Measurements from ENCODE around the gene SEPTIN14.

GRCh38 chr7:55818686-55819085 lies 43.9 kb downstream of the SEPTIN14 start:
- no peak for TF ChIP-seq CTCF (conservative IDR thresholded peaks at IDR 0.05 in 1 of 2, IDR thresholded peaks at IDR 0.05 in 1 of 2; ENCODE audit: extremely low read depth in 1 of 2, insufficient read depth in 1 of 2, low read depth in 1 of 2, low read length in 2 of 2)
- TF ChIP-seq EZH2 (IDR thresholded peaks at IDR 0.05; ENCODE audit: borderline replicate concordance, low read length): no peak

All from mammary epithelial cell (primary cell).